ENCODE data around the gene SCGB1D1.
"Not testable (repeated sequence)": the region's sequence is repeated elsewhere in the genome, so short reads cannot be mapped to it uniquely, and the experiment has no call there.

Gene SCGB1D1

GRCh38 chr11:62166371-62166770, 23.6 kb upstream of the SCGB1D1 start:
- DNase-seq (ENCODE audit: low read depth in 2 of 2) = no peak

- no peak for DNase-seq (ENCODE audit: low read depth in 2 of 2)
These were observed 20.6 kb upstream of the SCGB1D1 start for GRCh38 chr11:62169448-62169847.

- no peak for DNase-seq (ENCODE audit: low read depth in 2 of 2)
These were observed 20.1 kb upstream of the SCGB1D1 start for GRCh38 chr11:62169935-62170334.

DNA sequence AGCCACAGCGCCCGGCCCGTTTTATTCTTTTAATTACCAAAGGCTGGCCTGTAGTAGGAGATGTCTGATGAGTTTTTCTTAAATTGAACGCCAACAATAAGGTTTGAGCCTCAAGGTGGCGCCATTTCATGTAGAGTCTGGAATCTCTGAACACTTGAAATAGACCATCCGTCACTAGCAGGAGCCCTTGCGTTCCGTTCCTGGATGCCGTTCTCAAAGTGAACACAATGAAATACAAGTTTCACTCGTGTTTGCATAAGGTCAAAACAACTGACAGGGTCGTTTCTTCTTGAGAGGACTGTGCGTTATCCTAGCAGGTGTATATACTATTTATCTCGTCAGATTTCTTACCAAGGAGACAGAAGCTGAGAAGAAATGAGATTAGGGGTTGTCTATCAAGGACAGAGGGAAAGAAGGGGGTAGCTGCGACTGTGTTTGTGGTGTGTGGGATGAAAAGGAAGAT, 18.7 kb upstream of the SCGB1D1 start:
- DNase-seq (ENCODE audit: low read depth in 2 of 2) = peak; percentile 17 to 54

- no peak for DNase-seq (ENCODE audit: low read depth in 2 of 2)
These were observed 17.7 kb upstream of the SCGB1D1 start for GRCh38 chr11:62172294-62172693.

GRCh38 chr11:62176766-62177165, 13.2 kb upstream of the SCGB1D1 start:
- DNase-seq (ENCODE audit: low read depth in 2 of 2) = no peak

DNA sequence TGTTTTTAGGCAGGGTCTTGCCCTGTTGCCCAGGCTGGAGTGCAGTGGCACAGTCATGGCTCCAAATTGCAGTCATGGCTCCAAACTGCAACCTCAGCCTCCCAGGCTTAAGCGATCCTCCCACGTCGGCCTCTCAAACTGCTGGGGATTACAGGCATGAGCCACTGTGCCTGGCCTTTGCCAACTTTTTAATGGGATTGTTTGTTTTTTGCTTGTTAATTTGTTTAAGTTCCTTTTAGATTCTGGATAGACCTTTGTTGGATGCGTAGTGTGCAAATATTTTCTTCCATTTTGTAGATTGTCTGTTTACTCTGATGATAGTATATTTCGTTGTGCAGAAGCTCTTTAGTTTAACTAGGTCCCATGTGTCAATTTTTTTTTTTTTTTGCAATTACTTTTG, 10.0 kb upstream of the SCGB1D1 start:
- DNase-seq (ENCODE audit: low read depth in 2 of 2) = no peak

DNA sequence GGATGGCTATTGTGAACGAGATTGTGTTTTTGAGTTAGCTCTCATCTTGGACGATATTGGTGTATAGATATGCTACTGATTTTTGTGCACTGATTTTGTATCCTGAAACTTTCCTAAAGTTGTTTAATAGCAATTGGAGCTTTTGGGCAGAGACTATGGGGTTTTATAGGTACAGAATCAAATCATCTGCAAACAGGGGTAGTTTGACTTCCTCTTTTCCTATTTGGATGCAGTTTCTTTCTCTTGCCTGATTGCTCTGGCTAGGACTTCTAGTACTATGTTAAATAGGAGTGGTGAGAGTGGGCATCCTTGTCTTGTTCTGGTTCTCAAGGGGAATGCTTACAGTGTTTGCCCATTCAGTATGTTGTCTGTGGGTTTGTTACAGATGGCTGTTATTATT, 8.9 kb upstream of the SCGB1D1 start:
- DNase-seq (ENCODE audit: low read depth in 2 of 2) = no peak

DNA sequence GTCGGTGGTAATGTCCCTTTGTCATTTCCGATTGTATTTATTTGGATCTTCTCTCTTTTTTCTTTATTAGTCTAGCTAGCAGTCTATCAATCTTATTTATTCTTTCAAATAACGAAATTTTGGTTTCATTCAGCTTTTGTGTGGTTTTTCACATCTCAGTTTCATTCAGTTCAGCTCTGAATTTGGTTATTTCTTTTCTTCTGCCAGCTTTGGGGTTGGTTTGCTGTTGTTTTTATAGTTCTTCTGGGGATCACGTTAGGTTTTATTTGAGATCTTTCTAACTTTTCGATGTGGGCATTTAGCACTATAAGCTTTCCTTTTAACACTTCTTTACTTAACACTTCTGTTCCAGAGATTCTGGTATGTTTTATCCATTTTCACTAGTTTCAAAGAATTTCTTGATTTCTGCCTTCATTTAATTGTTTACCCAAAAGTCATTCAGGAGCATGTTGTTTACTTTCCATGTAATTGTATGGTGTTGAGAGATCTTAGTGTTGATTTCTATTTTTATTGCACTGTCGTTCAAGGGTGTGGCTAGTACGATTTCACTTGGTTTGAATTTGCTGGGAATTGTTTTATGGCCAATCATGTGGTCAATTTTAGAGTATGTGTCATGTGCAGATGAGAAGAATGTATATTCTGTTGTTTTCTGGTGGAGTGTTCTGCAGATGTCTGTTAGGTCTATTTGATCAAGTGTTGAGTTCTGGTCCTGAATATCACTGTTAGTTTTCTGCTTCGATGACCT, 7.7 kb upstream of the SCGB1D1 start:
- DNase-seq (ENCODE audit: low read depth in 2 of 2) = no peak

DNA sequence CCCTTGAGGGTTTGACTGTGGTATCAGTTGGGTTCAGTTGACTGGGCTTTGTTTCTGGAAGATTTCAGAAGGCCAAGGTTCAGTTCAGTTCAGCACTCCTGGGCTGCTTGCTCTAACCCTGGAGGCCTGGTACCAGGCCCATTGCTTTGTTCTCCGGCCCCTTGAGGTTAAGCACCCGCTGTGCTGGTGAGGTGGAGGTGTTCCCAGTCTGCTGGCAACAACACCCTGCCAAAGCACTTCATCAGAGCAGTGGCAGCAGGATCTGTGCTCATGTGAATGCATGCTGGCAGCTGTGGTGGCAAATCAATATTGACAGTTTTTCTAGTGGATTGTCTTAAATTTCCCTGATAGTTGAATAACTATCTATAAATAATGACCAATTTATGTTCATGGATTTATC, 3.8 kb upstream of the SCGB1D1 start:
- no peak for DNase-seq (ENCODE audit: low read depth in 2 of 2)

DNA sequence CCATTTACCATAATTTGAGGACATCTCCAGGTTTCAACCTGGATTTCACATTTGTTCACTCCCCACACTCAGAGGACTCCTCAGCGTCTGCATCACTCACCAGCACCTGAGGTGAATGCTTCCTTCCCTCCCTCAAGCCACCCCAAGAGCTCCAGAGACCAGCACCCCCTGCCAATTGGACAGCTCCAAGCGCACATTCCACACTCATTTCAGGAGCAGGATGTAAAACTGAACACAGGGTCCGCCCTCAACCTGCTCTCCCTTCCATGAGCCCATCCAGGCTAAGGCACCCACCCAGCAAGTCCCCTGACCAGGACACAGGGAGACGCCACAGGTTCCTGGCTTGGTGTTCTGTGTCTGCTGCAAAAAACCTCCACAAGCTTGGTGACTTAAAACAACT, 3.9 kb downstream of the SCGB1D1 start:
- DNase-seq (ENCODE audit: low read depth in 2 of 2) = no peak

DNA sequence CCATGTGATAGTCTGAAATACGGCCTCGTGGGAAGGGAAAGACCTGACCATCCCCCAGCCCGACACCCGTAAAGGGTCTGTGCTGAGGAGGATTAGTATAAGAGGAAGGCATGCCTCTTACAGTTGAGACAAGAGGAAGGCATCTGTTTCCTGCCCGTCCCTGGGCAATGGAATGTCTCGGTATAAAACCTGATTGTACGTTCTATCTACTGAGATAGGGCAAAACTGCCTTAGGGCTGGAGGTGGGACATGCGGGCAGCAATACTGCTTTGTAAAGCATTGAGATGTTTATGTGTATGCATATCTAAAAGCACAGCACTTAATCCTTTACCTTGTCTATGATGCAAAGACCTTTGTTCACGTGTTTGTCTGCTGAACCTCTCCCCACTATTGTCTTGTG, 5.0 kb downstream of the SCGB1D1 start:
- not testable (repeated sequence) for DNase-seq (ENCODE audit: low read depth in 2 of 2)

DNA sequence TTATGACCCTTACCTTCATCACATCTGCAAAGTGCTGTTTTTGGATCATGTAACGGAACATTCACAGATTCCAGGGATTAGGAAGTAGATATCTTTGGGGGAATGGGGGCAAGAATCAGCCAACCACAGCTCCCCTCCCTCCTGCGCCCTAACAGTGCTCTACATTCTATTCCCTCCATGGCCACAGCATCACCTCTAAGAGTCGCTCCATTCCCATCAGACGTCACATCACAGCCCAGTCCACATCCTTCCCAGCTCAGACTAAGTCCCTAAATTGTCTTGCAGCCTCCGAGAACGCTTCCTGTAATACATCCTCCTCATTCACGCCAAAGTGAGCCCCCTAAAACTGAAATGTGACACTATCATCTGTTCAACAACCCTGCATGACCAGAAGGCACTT, 5.9 kb downstream of the SCGB1D1 start:
- no peak for DNase-seq (ENCODE audit: low read depth in 2 of 2)

DNA sequence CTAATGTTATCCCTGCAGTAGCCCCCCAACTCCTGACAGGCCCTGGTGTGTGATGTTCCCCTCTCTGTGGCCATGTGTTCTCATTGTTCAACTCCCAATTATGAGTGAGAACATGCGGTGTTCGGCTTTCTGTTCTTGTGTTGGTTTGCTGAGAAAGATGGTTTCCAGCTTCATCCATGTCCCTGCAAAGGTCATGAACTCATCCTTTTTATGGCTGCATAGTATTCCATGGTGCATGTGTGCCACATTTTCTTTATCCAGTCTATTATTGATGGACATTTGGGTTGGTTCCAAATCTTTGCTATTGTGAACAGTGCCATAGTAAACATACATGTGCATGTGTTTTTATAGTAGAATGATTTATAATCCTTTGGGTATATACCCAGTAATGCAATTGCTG, 7.4 kb downstream of the SCGB1D1 start:
- not testable (repeated sequence) for DNase-seq (ENCODE audit: low read depth in 2 of 2)

GRCh38 chr11:62201376-62201775, 11.4 kb downstream of the SCGB1D1 start:
- DNase-seq (ENCODE audit: low read depth in 2 of 2) = no peak

DNA sequence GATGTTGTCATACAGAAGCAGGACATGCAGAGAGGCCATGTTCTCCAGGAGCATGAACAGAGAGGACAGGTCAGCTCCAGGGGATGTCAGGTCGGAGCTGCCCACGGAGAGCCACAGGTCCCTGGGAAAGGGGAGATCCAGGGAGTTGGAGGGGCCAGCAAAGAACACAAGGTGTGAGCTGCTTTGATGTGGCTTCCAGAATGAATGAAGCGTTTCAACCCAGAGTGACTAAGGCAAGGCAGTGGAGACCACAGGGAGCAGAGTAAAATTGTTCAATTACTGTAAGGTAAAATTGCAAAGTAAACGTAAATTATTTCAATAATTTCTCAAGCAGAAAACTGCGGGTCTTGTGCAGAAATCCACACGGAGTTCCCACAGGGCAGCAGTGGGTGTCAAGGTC, 12.9 kb downstream of the SCGB1D1 start:
- no peak for DNase-seq (ENCODE audit: low read depth in 2 of 2)

DNA sequence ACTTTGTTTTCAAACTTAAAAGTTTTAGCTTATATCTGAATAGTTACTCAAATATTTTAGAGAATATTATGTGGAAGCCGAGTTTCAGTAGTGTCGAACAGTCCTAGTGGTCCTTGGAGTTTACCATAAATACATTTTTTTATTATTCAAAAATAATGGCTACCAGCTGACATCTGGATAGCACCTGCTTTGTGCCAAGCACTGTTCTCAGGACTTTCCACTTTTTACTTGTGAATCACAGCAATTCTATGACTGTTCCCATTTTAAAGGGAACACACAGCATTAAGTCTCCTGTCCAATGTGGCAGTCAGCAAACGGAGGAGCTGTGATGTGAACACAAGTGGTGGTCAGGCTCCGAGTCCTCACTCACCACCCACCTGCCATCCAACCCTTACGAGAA, 14.4 kb downstream of the SCGB1D1 start:
- DNase-seq (ENCODE audit: low read depth in 2 of 2) = no peak

GRCh38 chr11:62205441-62205840, 15.4 kb downstream of the SCGB1D1 start:
- no peak for DNase-seq (ENCODE audit: low read depth in 2 of 2)

GRCh38 chr11:62206276-62207066, 16.5 kb downstream of the SCGB1D1 start:
- DNase-seq (ENCODE audit: low read depth in 2 of 2) = not testable (repeated sequence)

DNA sequence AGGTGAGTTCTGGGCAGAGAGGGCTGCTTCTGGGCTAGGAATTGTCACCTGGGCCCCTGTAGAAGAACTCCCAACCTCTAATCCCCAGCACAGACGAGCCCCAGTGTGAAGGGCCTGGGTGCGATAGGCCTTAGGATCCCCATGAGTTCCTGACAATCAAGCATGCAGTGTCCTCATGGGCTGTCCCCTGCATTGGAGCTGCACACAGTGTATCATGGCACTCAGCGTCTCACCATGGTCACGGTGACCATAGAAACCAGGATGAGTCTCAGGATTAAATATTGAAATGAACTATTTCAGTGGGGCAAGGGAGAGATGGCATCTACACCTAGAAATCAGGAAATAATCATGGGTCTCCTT, 18.7 kb downstream of the SCGB1D1 start:
- no peak for DNase-seq (ENCODE audit: low read depth in 2 of 2)

- DNase-seq (ENCODE audit: low read depth in 2 of 2) = no peak
These were observed 27.3 kb downstream of the SCGB1D1 start for GRCh38 chr11:62217191-62217748.

- no peak for DNase-seq (ENCODE audit: low read depth in 2 of 2)
These were observed 31.5 kb downstream of the SCGB1D1 start for GRCh38 chr11:62221498-62221897.

- DNase-seq (ENCODE audit: low read depth in 2 of 2) = no peak
These were observed 33.1 kb downstream of the SCGB1D1 start for GRCh38 chr11:62223095-62223494.

All from stimulated activated CD8-positive, alpha-beta memory T cell treated with anti-CD3 and anti-CD28 coated beads, Interleukin-7, amount 100 ng/mL, for 4 hours (primary cell).